Loucy (cell line): ENCODE data around the gene ADAM11.

Source experiments
- CTCF ChIP-seq: fragments of 200-600 bp; sonication (generic); conservative IDR thresholded peaks from 2 replicates; pipeline ENCODE4 v1.5.1; 2014; ENCODE audit warnings: mild to moderate bottlenecking, antibody characterized with exemption, low read length
- EZH2phosphoT487 ChIP-seq: fragments of 200-600 bp; IDR thresholded peaks from 2 replicates; pipeline ENCODE4 v1.6.1; 2018; ENCODE audit warnings: antibody characterized with exemption, mild to moderate bottlenecking, moderate library complexity, borderline replicate concordance

- TF ChIP-seq CTCF (no peak), EZH2phosphoT487 (no peak)
These were observed 71.0 kb downstream of the ADAM11 start, which contains the start of gene GJC1 for GRCh38 chr17:44829523-44830358.
